K562 (cell line): ENCODE results near the gene ABHD12.

Experiments used
- ESRRA ChIP-seq: fragments of 450-650 bp; IDR thresholded peaks from 2 replicates; pipeline ENCODE4 v1.6.1; 2014; ENCODE audit warnings: low read depth, mild to moderate bottlenecking, moderate library complexity, borderline replicate concordance
- MED1 ChIP-seq: sonication (generic); formaldehyde crosslinking; IDR thresholded peaks from 2 replicates; pipeline ENCODE4 v1.8.1; 2023; ENCODE audit warnings: missing genetic modification reagents, borderline replicate concordance
- MTA2 ChIP-seq: fragments of 450-650 bp; IDR thresholded peaks from 2 replicates; pipeline ENCODE4 v1.6.1; 2016; ENCODE audit warnings: low read depth
- POLR3A ChIP-seq: IDR thresholded peaks from 2 replicates; pipeline ENCODE4 v1.6.1; 2011; ENCODE audit warnings: borderline replicate concordance, mild to moderate bottlenecking, moderate library complexity; ENCODE audit not compliant: insufficient read length, insufficient read depth; ENCODE audit errors: extremely low read depth
- STAG1 ChIP-seq: sonication (generic); formaldehyde crosslinking; IDR thresholded peaks from 2 replicates; pipeline ENCODE4 v1.5.0; 2020; ENCODE audit warnings: missing genetic modification reagents, borderline replicate concordance
- TCF7 ChIP-seq: sonication (generic); IDR thresholded peaks from 2 replicates; pipeline ENCODE4 v1.6.1; 2016; ENCODE audit warnings: antibody characterized with exemption, borderline replicate concordance
- ZBTB17 ChIP-seq: fragments of 450-650 bp; formaldehyde crosslinking; IDR thresholded peaks from 2 replicates; pipeline ENCODE4 v1.4.0; 2020; ENCODE audit warnings: mild to moderate bottlenecking

DNA sequence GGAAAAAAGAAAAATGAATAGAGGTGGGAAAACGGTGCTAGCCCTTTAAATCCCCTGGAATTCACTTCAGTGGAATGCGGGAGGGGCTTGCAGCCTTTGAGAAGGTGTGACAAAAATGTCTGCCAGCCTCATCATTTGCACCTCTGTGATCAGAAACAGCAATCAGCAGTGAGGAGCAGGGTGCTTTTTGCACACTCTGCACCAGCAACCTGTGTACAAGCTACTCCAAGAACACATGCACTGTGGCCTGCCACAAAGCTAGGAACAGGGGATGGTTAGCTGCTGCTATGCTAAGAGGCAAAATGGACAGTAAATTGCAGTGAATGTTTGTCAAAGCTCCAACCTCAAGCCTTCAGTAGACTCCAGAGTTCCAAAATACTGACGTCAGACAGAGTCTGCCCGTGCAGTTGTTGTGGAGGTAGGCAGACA, 46.5 kb upstream of the ABHD12 start:
- no peak for TF ChIP-seq MTA2
- TF ChIP-seq MED1: no peak
- no peak for TF ChIP-seq TCF7
- no peak for TF ChIP-seq POLR3A
- no peak for TF ChIP-seq ESRRA
- no peak for TF ChIP-seq STAG1
- no peak for TF ChIP-seq ZBTB17 (CRISPR knock-in tag)
